NB4 (cell line): ENCODE data around the gene B3GAT1.

Experiments used
- POLR2A ChIP-seq: IDR thresholded peaks from 2 replicates; pipeline ENCODE4 v1.6.1; 2011; ENCODE audit warnings: mild to moderate bottlenecking; ENCODE audit not compliant: insufficient read length; ENCODE audit errors: extremely low read depth
- TF ChIP-seq, protein P1 (sequence below): IDR thresholded peaks from one replicate; pipeline ENCODE4 v1.5.1; 2012; ENCODE audit warnings: low read depth, low read length

- TF ChIP-seq, protein P1, sequence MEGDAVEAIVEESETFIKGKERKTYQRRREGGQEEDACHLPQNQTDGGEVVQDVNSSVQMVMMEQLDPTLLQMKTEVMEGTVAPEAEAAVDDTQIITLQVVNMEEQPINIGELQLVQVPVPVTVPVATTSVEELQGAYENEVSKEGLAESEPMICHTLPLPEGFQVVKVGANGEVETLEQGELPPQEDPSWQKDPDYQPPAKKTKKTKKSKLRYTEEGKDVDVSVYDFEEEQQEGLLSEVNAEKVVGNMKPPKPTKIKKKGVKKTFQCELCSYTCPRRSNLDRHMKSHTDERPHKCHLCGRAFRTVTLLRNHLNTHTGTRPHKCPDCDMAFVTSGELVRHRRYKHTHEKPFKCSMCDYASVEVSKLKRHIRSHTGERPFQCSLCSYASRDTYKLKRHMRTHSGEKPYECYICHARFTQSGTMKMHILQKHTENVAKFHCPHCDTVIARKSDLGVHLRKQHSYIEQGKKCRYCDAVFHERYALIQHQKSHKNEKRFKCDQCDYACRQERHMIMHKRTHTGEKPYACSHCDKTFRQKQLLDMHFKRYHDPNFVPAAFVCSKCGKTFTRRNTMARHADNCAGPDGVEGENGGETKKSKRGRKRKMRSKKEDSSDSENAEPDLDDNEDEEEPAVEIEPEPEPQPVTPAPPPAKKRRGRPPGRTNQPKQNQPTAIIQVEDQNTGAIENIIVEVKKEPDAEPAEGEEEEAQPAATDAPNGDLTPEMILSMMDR: no peak
- TF ChIP-seq POLR2A: no peak
Measured at GRCh38 chr11:134330611-134331353, 81.3 kb downstream of the B3GAT1 start.
